ENCODE measurements around the gene CERCAM.

Gene CERCAM

GRCh38 chr9:128470560-128470959 lies 49.9 kb downstream of the CERCAM start:
- no peak for DNase-seq

DNA sequence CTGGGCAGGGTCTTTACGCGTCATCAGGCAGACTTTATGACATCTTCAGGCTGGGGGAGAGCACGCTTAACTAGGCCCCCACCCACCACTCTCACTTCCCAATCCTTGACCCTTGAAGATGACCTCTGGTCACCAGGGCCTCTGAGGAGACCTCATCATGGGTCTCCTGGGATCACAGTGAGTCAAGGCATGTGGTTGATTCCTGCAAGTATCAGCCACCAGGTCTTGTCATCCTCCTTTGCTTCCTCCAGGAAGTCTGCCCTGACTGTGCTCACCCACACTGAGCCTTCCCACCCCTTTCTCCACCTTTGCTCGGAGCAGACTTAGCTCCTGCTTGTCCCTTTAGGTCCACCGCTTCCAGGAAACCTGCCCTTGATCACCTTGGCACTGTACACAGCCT lies 52.4 kb downstream of the CERCAM start:
- DNase-seq = no peak

GRCh38 chr9:128475867-128476266 lies 55.2 kb downstream of the CERCAM start:
- no peak for DNase-seq

GRCh38 chr9:128479262-128479661 lies 58.6 kb downstream of the CERCAM start:
- no peak for DNase-seq

DNA sequence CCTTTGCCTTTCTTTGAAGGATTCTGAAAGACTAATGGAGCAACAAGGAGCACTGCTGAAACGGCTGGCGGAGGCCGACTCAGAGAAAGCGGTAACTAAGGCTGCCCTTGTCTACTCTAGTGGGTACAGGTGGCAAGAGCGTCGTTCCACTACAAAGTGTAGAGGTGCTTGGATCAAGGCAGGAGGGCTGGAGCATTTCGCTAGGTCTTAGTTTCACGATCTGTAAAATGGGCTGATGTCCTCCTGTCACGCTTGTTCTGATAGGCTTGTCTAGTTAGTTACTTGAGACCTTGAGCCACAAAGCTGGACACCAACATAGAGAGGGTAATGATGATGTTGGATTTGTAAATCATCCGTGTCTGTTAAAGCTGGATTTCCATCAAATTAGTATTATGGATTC lies 60.9 kb downstream of the CERCAM start:
- DNase-seq = no peak

GRCh38 chr9:128482186-128482585 lies 61.5 kb downstream of the CERCAM start:
- DNase-seq = no peak

- DNase-seq = no peak
Measured at GRCh38 chr9:128484686-128485413, 64.2 kb downstream of the CERCAM start.

- DNase-seq = no peak
Measured at GRCh38 chr9:128485414-128485855, 64.8 kb downstream of the CERCAM start.

DNA sequence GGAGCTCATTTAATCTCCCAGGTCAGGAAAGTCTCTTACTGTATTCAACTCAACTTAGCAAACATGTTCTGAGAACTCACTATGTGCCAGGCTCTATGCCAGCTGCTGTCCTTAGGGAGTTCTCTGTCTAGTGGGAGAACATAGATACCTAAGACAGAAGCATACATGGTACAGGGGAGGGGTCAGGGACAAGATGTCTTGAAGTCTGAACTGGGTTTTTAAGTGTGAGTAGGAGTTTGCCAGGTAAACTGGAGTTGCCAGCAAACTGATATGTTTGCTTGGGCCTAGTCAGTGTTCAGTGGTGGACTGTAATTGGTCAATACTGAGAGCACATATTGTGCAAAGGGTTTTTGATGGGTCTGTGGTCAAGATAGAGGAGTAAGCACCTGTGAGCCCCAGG lies 65.5 kb downstream of the CERCAM start:
- DNase-seq = no peak
